Stomach (tissue), 9 donors: Measurements from ENCODE around the gene PLA2G1B. TPM values are rescaled to one million over a fixed set of nuclear protein-coding genes. Genes with fewer than 3 reads are reported as not detected.

Source experiments
- DNase-seq, 2 donors: peaks; one replicate each; pipeline versions ENCODE4 v3.0.0 to v3.0.0-alpha.2; 2013 to 2019
- H3K27ac ChIP-seq, 5 donors: fragments of 200-600 bp in 4 of 5; sonication (generic) in 4 of 5; one replicate each; pipeline ENCODE4 v1.5.1; 2013 to 2019; ENCODE audit warnings: mild to moderate bottlenecking in 1 of 5, moderate library complexity in 1 of 5
- H3K27me3 ChIP-seq, 3 donors: fragments of 200-600 bp; sonication (generic); one replicate each; pipeline ENCODE4 v1.5.1; 2017 to 2019; ENCODE audit warnings: mixed run types in 1 of 3
- H3K36me3 ChIP-seq, 4 donors: fragments of 200-600 bp; sonication (generic); 1 replicate in 3 of 4; 2 replicates in 1 of 4; pipeline ENCODE4 v1.5.1; 2016 to 2019
- H3K4me1 ChIP-seq, 4 donors: fragments of 200-600 bp; sonication (generic); one replicate each; pipeline ENCODE4 v1.5.1; 2016 to 2019
- H3K4me3 ChIP-seq, 4 donors: fragments of 200-600 bp; sonication (generic) in 3 of 4; one replicate each; pipeline ENCODE4 v1.5.1; 2016 to 2019; ENCODE audit warnings: mild to moderate bottlenecking in 1 of 4
- H3K9me3 ChIP-seq, 4 donors: fragments of 200-600 bp; sonication (generic); one replicate each; pipeline ENCODE4 v1.5.1; 2016 to 2019
- CTCF ChIP-seq, 7 experiments: fragments of 450-650 bp in 4 of 7; fragments of 200-600 bp in 3 of 7; sonication (generic) in 3 of 7; IDR thresholded peaks; one replicate each; pipeline ENCODE4 v1.5.1; 2016 to 2019; ENCODE audit warnings: antibody characterized with exemption in 7 of 7, control low read depth in 2 of 7, mild to moderate bottlenecking in 1 of 7
- EP300 ChIP-seq: sonication (generic); formaldehyde crosslinking; IDR thresholded peaks from one replicate; pipeline ENCODE4 v1.6.1; 2017; ENCODE audit warnings: antibody characterized with exemption
- POLR2A ChIP-seq, 4 donors: fragments of 450-650 bp; IDR thresholded peaks; one replicate each; pipeline ENCODE4 v1.6.1; 2016; ENCODE audit warnings: antibody characterized with exemption in 4 of 4, control low read depth in 2 of 4, mild to moderate bottlenecking in 1 of 4, moderate library complexity in 1 of 4
- POLR2AphosphoS5 ChIP-seq, 3 donors: sonication (generic); formaldehyde crosslinking; IDR thresholded peaks; one replicate each; pipeline ENCODE4 v1.6.1; 2016; ENCODE audit warnings: antibody characterized with exemption in 3 of 3
- WGBS, 5 donors: extraction: QIAGEN DNeasy Blood & Tissue Kit in 3 of 5; methylation state at CpG; one replicate each; pipeline versions ENCODE4 v1.1.5 to v1.1.7; 2013 to 2018; 5-methylcytosine and 5-hydroxymethylcytosine counted together
- intact Hi-C: fragments of 100-400 bp; cut with DNase I; formaldehyde crosslinking; loops from one replicate; pipeline ENCODE4 v1.15.1; 2023; ENCODE audit warnings: low total_unique reads
- polyA plus RNA-seq, 3 donors: library from polyadenylated mRNA; stranded (reverse); fragments of 200-250 nt; gene quantifications; one replicate each; pipeline ENCODE4 v1.2.3, GENCODE V29; 2013
- total RNA-seq, 5 donors: library from RNA; depleted of rRNA; stranded (reverse); fragments of >200 nt; gene quantifications; one replicate each; pipeline versions ENCODE4 v1.1.0 to v1.2.3, GENCODE V29; 2014 to 2016
- donor health status: healthy with polysubstance abuse.
- donor health status: Bipolar disorder and iron deficiency.
- donor health status: healthy.

PLA2G1B gene
- total and polyA plus RNA-seq, 8 donors: 7.0 to 18.5 (median 10.2) TPM; not detected in 5

- H3K4me3 ChIP-seq: no peak overlapping the region
- no peak overlapping the region for H3K27ac ChIP-seq
- H3K9me3 ChIP-seq: no peaks in the 10 kb centered on the region
- H3K4me1 ChIP-seq: peaks cover 15 to 28% (median 24%) of the 10 kb centered on the region in 4 donors
- intact Hi-C loops: loop anchor here (5.0 kb wide), 1 partner anchor 69 kb away; no protein-coding TSS in a partner anchor
- TF ChIP-seq POLR2A (IDR thresholded peaks at IDR 0.05) (no peak), POLR2AphosphoS5 (IDR thresholded peaks at IDR 0.05) (no peak), CTCF (IDR thresholded peaks at IDR 0.05) (no peak), EP300 (no peak)
- peak in 1 of 2 donors; percentile 41 for DNase-seq
- H3K27me3 ChIP-seq: peaks cover 0 to 22% (median 9%) of the 10 kb centered on the region in 3 donors
- WGBS, 5 donors: 61 to 76% (median 65%) methylated on average over 15 to 19 of the region's 19 CpGs
- H3K36me3 ChIP-seq: peaks cover 0 to 9% (median 3%) of the 10 kb centered on the region in 4 donors
Observed at GRCh38 chr12:120358412-120359100, 31.0 kb upstream of the PLA2G1B start.

- DNase-seq: no peak
- Histone ChIP-seq H3K27me3 (peaks cover 0 to 11% (median 9%) of the 10 kb centered on the region in 3 donors), H3K9me3 (no peaks in the 10 kb centered on the region), H3K4me3 (no peak overlapping the region), H3K27ac (no peak overlapping the region), H3K36me3 (peaks cover 0 to 9% (median 3%) of the 10 kb centered on the region in 4 donors), H3K4me1 (peaks cover 10 to 16% (median 10%) of the 10 kb centered on the region in 4 donors)
- TF ChIP-seq CTCF (IDR thresholded peaks at IDR 0.05) (no peak), EP300 (no peak), POLR2A (IDR thresholded peaks at IDR 0.05) (no peak), POLR2AphosphoS5 (IDR thresholded peaks at IDR 0.05) (no peak)
- 77 to 87% (median 80%) methylated on average over 5 of the region's 5 CpGs for WGBS, 5 donors
- intact Hi-C loops: loop anchor here (5.0 kb wide), 1 partner anchor 70 kb away; no protein-coding TSS in a partner anchor
Observed at GRCh38 chr12:120357104-120357503, 29.5 kb upstream of the PLA2G1B start.

- Histone ChIP-seq H3K9me3 (no peaks in the 10 kb centered on the region), H3K4me1 (peaks cover 5 to 12% (median 6%) of the 10 kb centered on the region in 4 donors), H3K36me3 (peaks cover 0 to 9% (median 3%) of the 10 kb centered on the region in 4 donors), H3K27me3 (peaks cover 0 to 6% (median 5%) of the 10 kb centered on the region in 3 donors), H3K4me3 (no peak overlapping the region), H3K27ac (no peak overlapping the region)
- TF ChIP-seq POLR2AphosphoS5 (IDR thresholded peaks at IDR 0.05) (peak in 1 of 3 donors; percentile 50), CTCF (IDR thresholded peaks at IDR 0.05) (peak in 6 of 7 experiments; percentile 68 to 93 (median 79)), EP300 (no peak)
- DNase-seq: peak; percentile 78 to 91
- WGBS, 5 donors: 54 to 73% (median 67%) methylated on average over 13 of the region's 13 CpGs
- intact Hi-C loops: loop anchor here (5.0 kb wide), 1 partner anchor 71 kb away; no protein-coding TSS in a partner anchor
Observed at GRCh38 chr12:120356567-120357030, 29.0 kb upstream of the PLA2G1B start.

- TF ChIP-seq POLR2AphosphoS5 (IDR thresholded peaks at IDR 0.05): no peak
- TF ChIP-seq CTCF (IDR thresholded peaks at IDR 0.05): no peak
- no peak for TF ChIP-seq EP300
- no peak for TF ChIP-seq POLR2A (IDR thresholded peaks at IDR 0.05)
- no peak for DNase-seq
- H3K9me3 ChIP-seq: no peaks in the 10 kb centered on the region
- H3K27ac ChIP-seq: no peak overlapping the region
- H3K4me1 ChIP-seq: peaks cover 11 to 30% (median 21%) of the 10 kb centered on the region in 4 donors
- intact Hi-C loops: no loop called here
- 84 to 99% (median 94%) methylated on average over 4 of the region's 4 CpGs for WGBS, 5 donors
- peaks cover 0 to 9% (median 4%) of the 10 kb centered on the region in 4 donors for H3K36me3 ChIP-seq
- H3K27me3 ChIP-seq: no peaks in the 10 kb centered on the region
- no peak overlapping the region for H3K4me3 ChIP-seq
Observed at GRCh38 chr12:120353556-120354317, 26.2 kb upstream of the PLA2G1B start.
